GM19099 (cell line): ENCODE data around the gene ACSL6.

ENCODE experiments used
- POLR2A ChIP-seq: IDR thresholded peaks from 3 replicates; pipeline ENCODE4 v1.6.1; 2011; ENCODE audit warnings: low read depth; ENCODE audit not compliant: insufficient read length; ENCODE audit errors: extremely low read depth

Gene ACSL6

GRCh38 chr5:132011622-132012343 is at the start of gene ACSL6:
TSS of gene ACSL6 (minus strand) at chr5:132011658. CDS start at chr5:132011553, 105 bp downstream.
- TF ChIP-seq POLR2A, result no peak

- TF ChIP-seq POLR2A, result no peak
Measured at GRCh38 chr5:132060501-132061161, 49.2 kb upstream of the ACSL6 start, which contains the start of gene IL3. TSS of gene IL3 (plus strand) at chr5:132060655. CDS start at chr5:132060707, 52 bp downstream.

- TF ChIP-seq POLR2A, result no peak
Measured at GRCh38 chr5:132059696-132060500, 48.4 kb upstream of the ACSL6 start.

GRCh38 chr5:132059043-132059695 is 47.7 kb upstream of the ACSL6 start:
- TF ChIP-seq POLR2A, result no peak

- TF ChIP-seq POLR2A, result no peak
Measured at GRCh38 chr5:132058646-132059042, 47.2 kb upstream of the ACSL6 start.

- no peak for TF ChIP-seq POLR2A
Measured at GRCh38 chr5:132057498-132058255, 46.2 kb upstream of the ACSL6 start.

GRCh38 chr5:132056610-132057497 is 45.4 kb upstream of the ACSL6 start:
- no peak for TF ChIP-seq POLR2A

GRCh38 chr5:132055808-132056609 is 44.6 kb upstream of the ACSL6 start:
- TF ChIP-seq POLR2A, result no peak

- TF ChIP-seq POLR2A, result no peak
Measured at GRCh38 chr5:132055441-132055807, 44.0 kb upstream of the ACSL6 start.

- no peak for TF ChIP-seq POLR2A
Measured at GRCh38 chr5:132054697-132055440, 43.4 kb upstream of the ACSL6 start.

GRCh38 chr5:132054031-132054696 is 42.7 kb upstream of the ACSL6 start:
- no peak for TF ChIP-seq POLR2A
